Testis (tissue), 2 donors: ENCODE data around the gene CFAP77.

Experiments
- POLR2A ChIP-seq: fragments of 450-650 bp; IDR thresholded peaks from one replicate; pipeline ENCODE4 v1.6.1; 2017; ENCODE audit warnings: antibody characterized with exemption, mild to moderate bottlenecking, moderate library complexity
- TF ChIP-seq, protein P1 (sequence below), 3 experiments: fragments of 450-650 bp in 2 of 3; fragments of 200-600 bp in 1 of 3; sonication (generic) in 1 of 3; IDR thresholded peaks; one replicate each; pipeline ENCODE4 v1.5.1; 2016 to 2019; ENCODE audit warnings: antibody characterized with exemption in 3 of 3, mild to moderate bottlenecking in 2 of 3, moderate library complexity in 1 of 3

DNA sequence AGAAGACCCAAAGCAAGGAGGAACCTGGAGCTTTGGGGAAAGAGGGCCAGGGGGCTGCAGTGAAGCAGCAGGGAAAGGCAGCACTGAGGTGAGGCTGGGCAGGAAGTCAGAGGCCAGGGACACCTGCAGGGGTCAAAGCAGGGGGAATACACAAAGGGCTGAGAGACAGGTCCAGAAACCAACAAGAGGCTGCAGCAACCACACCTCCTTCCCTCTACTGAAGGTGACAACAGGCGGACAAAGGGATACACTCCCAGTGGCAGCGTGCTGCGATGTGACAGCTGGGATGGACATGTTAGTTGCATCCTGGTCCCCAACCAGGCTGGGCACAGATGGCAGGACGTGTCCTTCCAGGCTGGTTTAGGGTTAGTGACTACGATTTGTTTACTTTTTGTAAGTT lies 12.6 kb downstream of the CFAP77 start:
- no peak for TF ChIP-seq POLR2A
- TF ChIP-seq, protein P1, sequence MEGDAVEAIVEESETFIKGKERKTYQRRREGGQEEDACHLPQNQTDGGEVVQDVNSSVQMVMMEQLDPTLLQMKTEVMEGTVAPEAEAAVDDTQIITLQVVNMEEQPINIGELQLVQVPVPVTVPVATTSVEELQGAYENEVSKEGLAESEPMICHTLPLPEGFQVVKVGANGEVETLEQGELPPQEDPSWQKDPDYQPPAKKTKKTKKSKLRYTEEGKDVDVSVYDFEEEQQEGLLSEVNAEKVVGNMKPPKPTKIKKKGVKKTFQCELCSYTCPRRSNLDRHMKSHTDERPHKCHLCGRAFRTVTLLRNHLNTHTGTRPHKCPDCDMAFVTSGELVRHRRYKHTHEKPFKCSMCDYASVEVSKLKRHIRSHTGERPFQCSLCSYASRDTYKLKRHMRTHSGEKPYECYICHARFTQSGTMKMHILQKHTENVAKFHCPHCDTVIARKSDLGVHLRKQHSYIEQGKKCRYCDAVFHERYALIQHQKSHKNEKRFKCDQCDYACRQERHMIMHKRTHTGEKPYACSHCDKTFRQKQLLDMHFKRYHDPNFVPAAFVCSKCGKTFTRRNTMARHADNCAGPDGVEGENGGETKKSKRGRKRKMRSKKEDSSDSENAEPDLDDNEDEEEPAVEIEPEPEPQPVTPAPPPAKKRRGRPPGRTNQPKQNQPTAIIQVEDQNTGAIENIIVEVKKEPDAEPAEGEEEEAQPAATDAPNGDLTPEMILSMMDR (IDR thresholded peaks at IDR 0.05): no peak
